GM12874 (cell line): ENCODE data around the gene AKR1C2.

Experiments used
- CTCF ChIP-seq: IDR thresholded peaks from 2 replicates; pipeline ENCODE4 v1.5.1; 2011; ENCODE audit warnings: low read depth, mild to moderate bottlenecking, control low read depth, low read length, moderate library complexity; ENCODE audit not compliant: insufficient read depth

Gene AKR1C2

GRCh38 chr10:5002013-5002727 lies 1.5 kb downstream of the AKR1C2 start:
- TF ChIP-seq CTCF: no peak

GRCh38 chr10:4998671-4999070 lies 5.0 kb downstream of the AKR1C2 start:
- no peak for TF ChIP-seq CTCF

- no peak for TF ChIP-seq CTCF
These were observed 13.4 kb downstream of the AKR1C2 start for GRCh38 chr10:4990217-4990616.

GRCh38 chr10:4984971-4985594 lies 18.6 kb downstream of the AKR1C2 start:
- TF ChIP-seq CTCF: no peak

- TF ChIP-seq CTCF: no peak
These were observed 19.4 kb downstream of the AKR1C2 start for GRCh38 chr10:4984223-4984622.

GRCh38 chr10:4983615-4984216 lies 19.9 kb downstream of the AKR1C2 start:
- no peak for TF ChIP-seq CTCF

GRCh38 chr10:4982764-4983226 lies 20.9 kb downstream of the AKR1C2 start:
- no peak for TF ChIP-seq CTCF
